ENCODE measurements around the gene ARHGEF28. TPM values are rescaled to one million over a fixed set of nuclear protein-coding genes. Genes with fewer than 3 reads are reported as not detected.

Gene ARHGEF28
- total and polyA plus RNA-seq, 7 experiments from 2014 or later = 0.03 to 0.47 TPM; not detected in 5

DNA sequence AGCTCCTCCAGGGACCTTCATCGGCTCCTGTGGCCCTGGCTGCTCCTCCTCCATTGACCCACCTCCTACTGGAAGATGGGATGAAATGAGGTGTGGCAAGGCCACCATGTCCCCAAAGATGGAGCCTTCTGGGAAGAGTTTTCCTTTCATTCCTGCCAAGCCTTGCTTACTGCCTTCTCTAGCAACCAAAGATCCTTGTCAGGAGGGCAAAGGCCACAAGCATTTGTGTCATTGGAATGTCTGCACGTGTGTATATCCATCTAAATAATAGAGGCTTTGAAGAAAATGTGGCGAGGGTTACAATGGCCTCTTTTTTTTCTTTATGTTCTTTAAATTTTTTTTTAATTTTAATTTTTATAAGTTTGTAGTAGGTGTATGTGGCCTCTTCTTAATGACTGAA is 313.6 kb downstream of the ARHGEF28 start:
- no peak for ATAC-seq
- Histone ChIP-seq H3K4me3 (ENCODE audit: low read length) (no peak overlapping the region), H3K27me3 (ENCODE audit: control insufficient read depth in 2 of 2, insufficient read depth in 2 of 2, low read length in 2 of 2) (no peaks in the 10 kb centered on the region), H3K4me1 (ENCODE audit: control insufficient read depth in 2 of 2, insufficient read depth in 2 of 2, low read length in 2 of 2) (no peaks in the 10 kb centered on the region), H3K27ac (ENCODE audit: low read depth, low read length) (no peak overlapping the region), H3K9me3 (ENCODE audit: control insufficient read depth in 2 of 3, low read length in 3 of 3) (peaks cover 0 to 3% (median 0%) of the 10 kb centered on the region in 3 experiments), H3K36me3 (ENCODE audit: control insufficient read depth in 2 of 3, insufficient read depth in 3 of 3, low read length in 3 of 3) (no peaks in the 10 kb centered on the region)
- H3K9me3 Mint-ChIP-seq = peaks cover 0 to 16% (median 5%) of the 10 kb centered on the region in 11 donors
- ChIA-PET POLR2A (no interaction called here), CTCF (no interaction called here)
- H3K27ac Mint-ChIP-seq = no peak overlapping the region
- H3K36me3 Mint-ChIP-seq = peaks cover 0 to 5% (median 5%) of the 10 kb centered on the region in 5 donors
- no peak overlapping the region for H3K4me3 Mint-ChIP-seq
- DNase-seq = no peak
- H3K27me3 Mint-ChIP-seq = peaks cover 4 to 47% (median 33%) of the 10 kb centered on the region in 5 donors
- intact Hi-C loops (cut with micrococcal nuclease) = no loop called here
- H3K4me1 Mint-ChIP-seq = peaks cover 0 to 1% (median 0%) of the 10 kb centered on the region in 7 donors

DNA sequence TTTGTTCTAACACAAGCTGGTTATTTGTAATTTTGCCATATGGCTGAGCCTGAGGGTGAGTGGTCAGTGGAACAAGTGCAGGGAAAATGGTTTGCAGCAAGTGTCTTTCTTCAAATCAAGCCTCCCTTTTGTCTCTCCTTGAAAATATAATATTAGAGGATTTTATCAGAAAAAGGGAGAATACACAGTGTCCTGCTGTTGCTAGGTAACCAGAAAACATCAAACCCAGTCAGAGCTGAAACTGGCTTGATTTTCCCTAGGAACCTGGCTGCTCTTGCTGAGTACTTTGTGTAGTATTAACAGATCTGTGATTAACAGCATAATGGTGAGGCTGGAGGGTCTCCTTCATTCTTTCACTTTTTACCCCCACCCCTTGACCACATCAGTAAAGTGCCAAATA is 314.0 kb downstream of the ARHGEF28 start:
- H3K27me3 Mint-ChIP-seq = peaks cover 4 to 44% (median 30%) of the 10 kb centered on the region in 5 donors
- peaks cover 0 to 18% (median 5%) of the 10 kb centered on the region in 11 donors for H3K9me3 Mint-ChIP-seq
- no peak overlapping the region for H3K27ac ChIP-seq (ENCODE audit: low read depth, low read length)
- peaks cover 0 to 3% (median 0%) of the 10 kb centered on the region in 3 experiments for H3K9me3 ChIP-seq (ENCODE audit: control insufficient read depth in 2 of 3, low read length in 3 of 3)
- no peak overlapping the region for H3K4me3 Mint-ChIP-seq
- H3K36me3 ChIP-seq (ENCODE audit: control insufficient read depth in 2 of 3, insufficient read depth in 3 of 3, low read length in 3 of 3) = no peaks in the 10 kb centered on the region
- peaks cover 0 to 5% (median 5%) of the 10 kb centered on the region in 5 donors for H3K36me3 Mint-ChIP-seq
- ChIA-PET POLR2A (no interaction called here), CTCF (no interaction called here)
- no peak overlapping the region for H3K27ac Mint-ChIP-seq
- intact Hi-C loops (cut with micrococcal nuclease) = no loop called here
- no peaks in the 10 kb centered on the region for H3K27me3 ChIP-seq (ENCODE audit: control insufficient read depth in 2 of 2, insufficient read depth in 2 of 2, low read length in 2 of 2)
- H3K4me1 Mint-ChIP-seq = peaks cover 0 to 1% (median 0%) of the 10 kb centered on the region in 7 donors
- no peaks in the 10 kb centered on the region for H3K4me1 ChIP-seq (ENCODE audit: control insufficient read depth in 2 of 2, insufficient read depth in 2 of 2, low read length in 2 of 2)
- DNase-seq (no peak), ATAC-seq (no peak)
- H3K4me3 ChIP-seq (ENCODE audit: low read length) = no peak overlapping the region

DNA sequence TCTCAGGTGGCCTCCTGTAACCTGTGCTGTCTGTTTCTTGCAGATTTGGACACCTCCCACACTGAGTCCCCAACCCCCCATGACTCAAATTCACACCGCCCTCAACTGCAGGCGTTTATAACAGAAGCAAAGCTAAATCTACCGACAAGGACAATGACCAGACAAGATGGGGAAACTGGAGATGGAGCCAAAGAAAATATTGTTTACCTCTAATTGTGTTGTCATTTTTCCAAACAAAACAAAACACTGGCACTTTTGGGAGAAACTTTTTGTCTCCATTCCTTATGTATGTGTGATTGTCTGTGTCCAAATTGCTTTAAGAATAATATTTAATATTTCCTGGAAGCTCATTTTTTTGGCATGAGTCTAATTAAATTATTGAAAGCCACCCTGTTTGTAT is 314.8 kb downstream of the ARHGEF28 start:
- H3K36me3 Mint-ChIP-seq = peaks cover 0 to 5% (median 5%) of the 10 kb centered on the region in 5 donors
- no peak overlapping the region for H3K4me3 ChIP-seq (ENCODE audit: low read length)
- ATAC-seq (no peak), DNase-seq (no peak)
- H3K9me3 ChIP-seq (ENCODE audit: control insufficient read depth in 2 of 3, low read length in 3 of 3) = peaks cover 0 to 3% (median 0%) of the 10 kb centered on the region in 3 experiments
- H3K4me1 ChIP-seq (ENCODE audit: control insufficient read depth in 2 of 2, insufficient read depth in 2 of 2, low read length in 2 of 2) = no peaks in the 10 kb centered on the region
- H3K27me3 ChIP-seq (ENCODE audit: control insufficient read depth in 2 of 2, insufficient read depth in 2 of 2, low read length in 2 of 2) = no peaks in the 10 kb centered on the region
- no peaks in the 10 kb centered on the region for H3K36me3 ChIP-seq (ENCODE audit: control insufficient read depth in 2 of 3, insufficient read depth in 3 of 3, low read length in 3 of 3)
- intact Hi-C loops (cut with micrococcal nuclease) = no loop called here
- H3K9me3 Mint-ChIP-seq = peaks cover 0 to 18% (median 5%) of the 10 kb centered on the region in 11 donors
- H3K4me1 Mint-ChIP-seq = no peaks in the 10 kb centered on the region
- POLR2A ChIA-PET = no interaction called here
- no peak overlapping the region for H3K27ac Mint-ChIP-seq
- CTCF ChIA-PET = no interaction called here
- no peak overlapping the region for H3K4me3 Mint-ChIP-seq
- peaks cover 4 to 40% (median 30%) of the 10 kb centered on the region in 5 donors for H3K27me3 Mint-ChIP-seq
- H3K27ac ChIP-seq (ENCODE audit: low read depth, low read length) = no peak overlapping the region

DNA sequence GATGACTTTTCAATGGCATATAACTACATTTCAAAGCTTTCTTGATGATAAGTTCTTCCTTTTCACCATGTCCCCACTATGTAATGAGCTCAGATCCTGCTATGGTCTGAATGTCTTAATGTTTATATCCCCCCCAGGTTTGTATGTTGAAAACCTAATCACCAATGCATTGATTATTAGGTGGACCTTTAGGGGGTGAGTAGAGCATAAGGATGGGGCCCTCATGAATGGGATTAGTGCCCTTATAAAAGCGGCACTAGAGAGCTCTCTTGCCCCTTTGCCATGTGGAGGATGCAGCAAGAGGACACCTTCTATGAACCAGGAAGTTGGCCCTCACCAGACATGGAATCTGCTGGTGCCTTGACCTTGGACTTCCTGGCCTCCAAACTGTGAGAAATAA is 316.8 kb downstream of the ARHGEF28 start:
- H3K27ac Mint-ChIP-seq = no peak overlapping the region
- CTCF ChIA-PET = no interaction called here
- H3K27me3 Mint-ChIP-seq = peaks cover 4 to 35% (median 30%) of the 10 kb centered on the region in 5 donors

DNA sequence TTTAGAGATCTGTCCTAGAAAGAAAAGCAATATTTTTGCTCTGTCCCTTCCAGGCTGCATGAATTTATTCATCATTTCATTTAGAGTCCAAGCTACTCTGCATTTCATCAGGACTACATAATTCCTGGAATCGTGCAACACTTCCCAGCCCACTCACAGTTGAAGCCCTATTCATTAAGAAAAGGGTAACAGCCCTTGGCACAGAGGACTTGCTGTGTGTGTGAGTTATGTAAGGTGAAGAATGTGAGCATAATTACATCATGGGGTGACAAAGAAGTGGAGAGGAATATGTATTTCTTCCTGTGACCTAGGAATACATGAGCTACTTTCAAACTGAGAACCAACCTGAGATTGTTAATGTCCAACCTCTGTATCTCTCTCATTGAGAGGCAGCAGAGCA is 317.4 kb downstream of the ARHGEF28 start:
- Mint-ChIP-seq H3K4me1 (no peaks in the 10 kb centered on the region), H3K27ac (no peak overlapping the region), H3K27me3 (peaks cover 4 to 36% (median 25%) of the 10 kb centered on the region in 5 donors), H3K4me3 (no peak overlapping the region), H3K9me3 (peaks cover 0 to 18% (median 5%) of the 10 kb centered on the region in 11 donors), H3K36me3 (peaks cover 0 to 5% (median 5%) of the 10 kb centered on the region in 5 donors)
- no peaks in the 10 kb centered on the region for H3K4me1 ChIP-seq (ENCODE audit: control insufficient read depth in 2 of 2, insufficient read depth in 2 of 2, low read length in 2 of 2)
- H3K27me3 ChIP-seq (ENCODE audit: control insufficient read depth in 2 of 2, insufficient read depth in 2 of 2, low read length in 2 of 2) = no peaks in the 10 kb centered on the region
- ChIA-PET POLR2A (no interaction called here), CTCF (no interaction called here)
- DNase-seq (no peak), ATAC-seq (no peak)
- H3K9me3 ChIP-seq (ENCODE audit: control insufficient read depth in 2 of 3, low read length in 3 of 3) = peaks cover 0 to 3% (median 0%) of the 10 kb centered on the region in 3 experiments
- no peak overlapping the region for H3K27ac ChIP-seq (ENCODE audit: low read depth, low read length)
- no peaks in the 10 kb centered on the region for H3K36me3 ChIP-seq (ENCODE audit: control insufficient read depth in 2 of 3, insufficient read depth in 3 of 3, low read length in 3 of 3)
- intact Hi-C loops (cut with micrococcal nuclease) = no loop called here
- H3K4me3 ChIP-seq (ENCODE audit: low read length) = no peak overlapping the region

More for the DNA sequence above, 316.8 kb downstream of the ARHGEF28 start:
- intact Hi-C loops (cut with micrococcal nuclease) = no loop called here
- Mint-ChIP-seq H3K36me3 (peaks cover 0 to 5% (median 5%) of the 10 kb centered on the region in 5 donors), H3K4me1 (no peaks in the 10 kb centered on the region), H3K4me3 (no peak overlapping the region), H3K9me3 (peaks cover 0 to 18% (median 5%) of the 10 kb centered on the region in 11 donors)
- Histone ChIP-seq H3K4me3 (ENCODE audit: low read length) (no peak overlapping the region), H3K27me3 (ENCODE audit: control insufficient read depth in 2 of 2, insufficient read depth in 2 of 2, low read length in 2 of 2) (no peaks in the 10 kb centered on the region), H3K36me3 (ENCODE audit: control insufficient read depth in 2 of 3, insufficient read depth in 3 of 3, low read length in 3 of 3) (no peaks in the 10 kb centered on the region), H3K27ac (ENCODE audit: low read depth, low read length) (no peak overlapping the region), H3K4me1 (ENCODE audit: control insufficient read depth in 2 of 2, insufficient read depth in 2 of 2, low read length in 2 of 2) (no peaks in the 10 kb centered on the region), H3K9me3 (ENCODE audit: control insufficient read depth in 2 of 3, low read length in 3 of 3) (peaks cover 0 to 3% (median 0%) of the 10 kb centered on the region in 3 experiments)
- DNase-seq (no peak), ATAC-seq (no peak)
- POLR2A ChIA-PET = interaction anchor here (0.6 kb wide), 1 partner anchor 1418 kb away, joined by 3 read pairs; no protein-coding TSS in a partner anchor

DNA sequence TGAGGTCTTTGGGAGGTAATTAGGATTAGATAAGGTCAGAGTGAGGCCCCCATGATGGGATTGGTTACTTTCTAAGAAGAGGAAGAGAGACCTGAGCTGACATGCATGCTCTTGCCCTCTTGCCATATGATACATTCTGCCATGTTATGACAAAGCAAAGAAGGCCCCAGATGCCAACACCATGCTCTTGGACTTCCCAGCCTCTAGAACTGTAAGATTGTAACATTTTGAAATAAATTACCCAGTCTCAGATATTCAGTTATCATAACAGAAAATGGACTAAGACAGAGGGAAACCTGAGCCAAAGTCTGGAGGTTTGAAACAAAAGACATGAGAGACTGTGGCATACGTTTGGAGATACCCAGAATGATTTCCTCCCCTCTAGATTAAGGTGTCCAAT is 318.6 kb downstream of the ARHGEF28 start:
- CTCF ChIA-PET = no interaction called here
- H3K4me3 ChIP-seq (ENCODE audit: low read length) = no peak overlapping the region
- H3K36me3 Mint-ChIP-seq = peaks cover 0 to 5% (median 5%) of the 10 kb centered on the region in 5 donors
- peaks cover 0 to 18% (median 5%) of the 10 kb centered on the region in 11 donors for H3K9me3 Mint-ChIP-seq
- ATAC-seq (no peak), DNase-seq (no peak)
- intact Hi-C loops (cut with micrococcal nuclease) = no loop called here
- no peak overlapping the region for H3K4me3 Mint-ChIP-seq
- H3K27me3 ChIP-seq (ENCODE audit: control insufficient read depth in 2 of 2, insufficient read depth in 2 of 2, low read length in 2 of 2) = no peaks in the 10 kb centered on the region
- H3K27me3 Mint-ChIP-seq = peaks cover 11 to 32% (median 25%) of the 10 kb centered on the region in 5 donors
- POLR2A ChIA-PET = no interaction called here
- H3K4me1 Mint-ChIP-seq = no peaks in the 10 kb centered on the region
- no peaks in the 10 kb centered on the region for H3K4me1 ChIP-seq (ENCODE audit: control insufficient read depth in 2 of 2, insufficient read depth in 2 of 2, low read length in 2 of 2)
- no peak overlapping the region for H3K27ac Mint-ChIP-seq
- H3K27ac ChIP-seq (ENCODE audit: low read depth, low read length) = no peak overlapping the region
- peaks cover 0 to 3% (median 0%) of the 10 kb centered on the region in 3 experiments for H3K9me3 ChIP-seq (ENCODE audit: control insufficient read depth in 2 of 3, low read length in 3 of 3)
- no peaks in the 10 kb centered on the region for H3K36me3 ChIP-seq (ENCODE audit: control insufficient read depth in 2 of 3, insufficient read depth in 3 of 3, low read length in 3 of 3)

DNA sequence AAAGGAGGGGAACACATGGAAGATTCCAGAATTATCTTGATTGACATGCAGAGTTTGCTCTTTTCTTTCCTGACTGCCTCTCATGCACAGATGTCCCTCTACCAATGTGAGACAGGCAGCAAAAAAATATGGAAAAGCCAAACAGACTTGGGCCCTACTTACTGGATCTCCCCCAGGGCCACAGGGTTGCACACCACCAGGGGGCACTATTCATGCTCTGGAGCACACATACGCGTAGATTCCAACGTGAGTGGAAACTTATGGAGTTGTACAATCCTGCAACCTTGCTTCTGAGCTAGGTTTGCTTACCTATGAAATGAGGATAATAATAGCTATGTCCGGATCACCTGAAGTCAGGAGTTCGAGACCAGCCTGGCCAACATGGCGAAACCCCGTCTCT is 319.5 kb downstream of the ARHGEF28 start:
- Histone ChIP-seq H3K27ac (ENCODE audit: low read depth, low read length) (no peak overlapping the region), H3K4me3 (ENCODE audit: low read length) (no peak overlapping the region), H3K36me3 (ENCODE audit: control insufficient read depth in 2 of 3, insufficient read depth in 3 of 3, low read length in 3 of 3) (no peaks in the 10 kb centered on the region), H3K4me1 (ENCODE audit: control insufficient read depth in 2 of 2, insufficient read depth in 2 of 2, low read length in 2 of 2) (no peaks in the 10 kb centered on the region), H3K27me3 (ENCODE audit: control insufficient read depth in 2 of 2, insufficient read depth in 2 of 2, low read length in 2 of 2) (no peaks in the 10 kb centered on the region), H3K9me3 (ENCODE audit: control insufficient read depth in 2 of 3, low read length in 3 of 3) (peaks cover 0 to 3% (median 0%) of the 10 kb centered on the region in 3 experiments)
- H3K27me3 Mint-ChIP-seq = peaks cover 11 to 31% (median 24%) of the 10 kb centered on the region in 5 donors
- ATAC-seq (no peak), DNase-seq (no peak)
- H3K27ac Mint-ChIP-seq = no peak overlapping the region
- H3K36me3 Mint-ChIP-seq = peaks cover 0 to 5% (median 5%) of the 10 kb centered on the region in 5 donors
- ChIA-PET POLR2A (no interaction called here), CTCF (no interaction called here)
- H3K4me3 Mint-ChIP-seq = no peak overlapping the region
- H3K4me1 Mint-ChIP-seq = no peaks in the 10 kb centered on the region
- H3K9me3 Mint-ChIP-seq = peaks cover 0 to 18% (median 5%) of the 10 kb centered on the region in 11 donors
- intact Hi-C loops (cut with micrococcal nuclease) = no loop called here

Data from naive thymus-derived CD4-positive, alpha-beta T cell (primary cell).